Dendritic cell treated with granulocyte-macrophage colony-stimulating factor and Interleukin-4, amounts not matched to agents 40 ng/mL and 50 ng/mL, for 4 days (primary cell): ENCODE measurements around the gene LRBA.
"Not testable (repeated sequence)": the region's sequence is repeated elsewhere in the genome, so short reads cannot be mapped to it uniquely, and the experiment has no call there.

Source experiments
- H3K27ac Mint-ChIP-seq: one replicate; pipeline ENCODE4 v1.8.0; 2022; ENCODE audit warnings: mild to moderate bottlenecking, mixed read lengths
- H3K27me3 Mint-ChIP-seq: one replicate; pipeline ENCODE4 v1.8.0; 2022; ENCODE audit warnings: mild to moderate bottlenecking, mixed read lengths
- H3K36me3 Mint-ChIP-seq: one replicate; pipeline ENCODE4 v1.8.0; 2022; ENCODE audit warnings: low read depth, mixed read lengths
- H3K4me1 Mint-ChIP-seq: one replicate; pipeline ENCODE4 v1.8.0; 2022; ENCODE audit warnings: low read depth, mixed read lengths
- H3K4me3 Mint-ChIP-seq: one replicate; pipeline ENCODE4 v1.8.0; 2022; ENCODE audit warnings: mild to moderate bottlenecking, moderate library complexity, mixed read lengths
- H3K9me3 Mint-ChIP-seq: one replicate; pipeline ENCODE4 v1.8.0; 2022; ENCODE audit warnings: mixed read lengths
- intact Hi-C: fragments of 100-400 bp; cut with micrococcal nuclease; formaldehyde crosslinking; loops from one replicate; pipeline ENCODE4 v1.15.0; 2022

Gene LRBA

GRCh38 chr4:150931796-150932195, 83.3 kb downstream of the LRBA start:
- Mint-ChIP-seq H3K4me3 (no peak overlapping the region), H3K27ac (no peak overlapping the region), H3K27me3 (no peaks in the 10 kb centered on the region), H3K36me3 (no peaks in the 10 kb centered on the region), H3K9me3 (no peaks in the 10 kb centered on the region), H3K4me1 (no peaks in the 10 kb centered on the region)
- intact Hi-C loops, result no loop called here

GRCh38 chr4:150931005-150931404, 84.1 kb downstream of the LRBA start:
- Mint-ChIP-seq H3K36me3 (no peaks in the 10 kb centered on the region), H3K27ac (no peak overlapping the region), H3K4me1 (no peaks in the 10 kb centered on the region), H3K27me3 (no peaks in the 10 kb centered on the region), H3K9me3 (no peaks in the 10 kb centered on the region), H3K4me3 (no peak overlapping the region)
- intact Hi-C loops, result no loop called here

DNA sequence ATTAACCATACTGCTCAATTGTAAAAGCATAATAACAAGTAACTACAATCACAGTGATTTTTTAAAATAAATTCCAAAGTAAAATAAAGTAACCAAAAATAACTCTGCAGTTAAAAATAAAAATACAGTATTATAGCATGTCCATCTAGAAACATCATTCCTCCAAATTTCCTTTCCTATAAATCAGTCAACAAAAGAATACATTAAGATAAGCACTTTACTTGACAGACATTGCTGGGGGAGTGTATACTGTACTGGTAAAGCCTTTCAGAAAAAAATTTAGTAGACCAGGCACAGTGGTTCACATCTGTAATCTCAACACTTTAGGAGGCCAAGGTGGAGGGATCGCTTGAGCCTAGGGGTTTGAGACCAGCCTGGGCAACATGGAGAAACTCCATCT, 91.1 kb downstream of the LRBA start:
- no peaks in the 10 kb centered on the region for H3K27me3 Mint-ChIP-seq
- no peaks in the 10 kb centered on the region for H3K4me1 Mint-ChIP-seq
- intact Hi-C loops, result no loop called here
- H3K9me3 Mint-ChIP-seq, result no peaks in the 10 kb centered on the region
- no peak overlapping the region for H3K4me3 Mint-ChIP-seq
- no peaks in the 10 kb centered on the region for H3K36me3 Mint-ChIP-seq
- H3K27ac Mint-ChIP-seq, result no peak overlapping the region

DNA sequence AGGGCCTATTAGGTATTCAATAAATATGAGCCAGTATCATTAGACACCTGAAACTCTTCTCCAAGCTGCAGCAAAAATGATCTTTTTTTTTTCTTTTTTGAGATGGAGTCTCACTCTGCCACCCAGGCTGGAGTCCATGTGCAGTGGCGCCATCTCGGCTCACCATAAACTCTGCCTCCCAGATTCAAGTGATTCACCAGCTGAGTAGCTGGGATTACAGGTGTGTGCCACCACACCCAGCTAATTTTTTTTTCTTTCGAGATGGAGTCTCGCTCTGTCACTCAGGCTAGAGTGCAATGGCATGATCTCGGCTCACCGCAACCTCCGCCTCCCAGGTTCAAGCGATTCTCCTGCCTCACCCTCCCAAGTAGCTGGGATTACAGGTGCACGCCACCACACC, 93.6 kb downstream of the LRBA start:
- intact Hi-C loops, H3K36me3 Mint-ChIP-seq, H3K27me3 Mint-ChIP-seq, H3K27ac Mint-ChIP-seq, H3K9me3 Mint-ChIP-seq, H3K4me1 Mint-ChIP-seq, H3K4me3 Mint-ChIP-seq: not testable (repeated sequence)

- H3K4me1 Mint-ChIP-seq, H3K36me3 Mint-ChIP-seq, H3K27ac Mint-ChIP-seq, intact Hi-C loops, H3K4me3 Mint-ChIP-seq, H3K27me3 Mint-ChIP-seq, H3K9me3 Mint-ChIP-seq: not testable (repeated sequence)
Measured at GRCh38 chr4:150918562-150918961, 96.5 kb downstream of the LRBA start.

DNA sequence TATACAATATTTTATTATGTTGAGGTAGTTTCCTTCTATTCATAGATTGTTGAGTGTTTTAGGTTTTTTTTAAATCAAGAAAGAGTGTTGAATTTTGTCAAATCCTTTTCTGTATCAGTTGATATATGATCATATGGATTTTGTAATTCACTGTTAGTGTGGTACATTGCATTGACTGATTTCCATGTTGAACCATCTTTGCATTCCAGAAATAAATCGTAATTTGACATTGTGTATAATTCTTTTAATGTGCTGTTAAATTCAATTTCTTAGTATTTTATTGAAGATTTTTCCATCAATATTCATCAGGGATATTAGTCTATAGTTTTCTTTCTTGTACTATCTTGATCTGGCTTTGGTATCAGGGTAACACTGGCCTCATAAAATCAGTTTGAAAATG, 103.8 kb downstream of the LRBA start:
- peaks cover 23% of the 10 kb centered on the region for H3K9me3 Mint-ChIP-seq
- H3K4me3 Mint-ChIP-seq, result no peak overlapping the region
- intact Hi-C loops, result no loop called here
- H3K27ac Mint-ChIP-seq, result no peak overlapping the region
- H3K36me3 Mint-ChIP-seq, result peaks cover 34% of the 10 kb centered on the region
- no peaks in the 10 kb centered on the region for H3K27me3 Mint-ChIP-seq
- no peaks in the 10 kb centered on the region for H3K4me1 Mint-ChIP-seq

DNA sequence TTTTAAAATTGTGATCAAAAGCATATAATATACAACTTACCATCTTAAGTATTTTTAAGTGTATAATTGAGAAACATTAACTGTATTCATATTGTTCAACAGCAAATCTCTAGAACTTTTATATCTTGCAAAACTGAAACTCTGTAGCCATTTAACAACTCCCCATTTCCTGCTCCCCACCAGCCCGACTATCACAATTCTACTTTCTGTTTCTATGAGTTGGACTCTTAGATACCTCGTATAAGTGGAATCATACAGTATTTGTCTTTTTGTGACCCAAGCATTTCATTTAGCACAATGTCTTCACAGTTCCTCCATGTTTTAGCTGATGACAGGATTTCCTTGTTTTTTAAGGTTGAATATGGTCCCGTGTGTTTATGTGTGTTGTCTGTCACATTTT, 106.0 kb downstream of the LRBA start:
- peaks cover 47% of the 10 kb centered on the region for H3K36me3 Mint-ChIP-seq
- H3K4me1 Mint-ChIP-seq, result no peaks in the 10 kb centered on the region
- H3K27me3 Mint-ChIP-seq, result no peaks in the 10 kb centered on the region
- H3K9me3 Mint-ChIP-seq, result peaks cover 23% of the 10 kb centered on the region
- no peak overlapping the region for H3K4me3 Mint-ChIP-seq
- H3K27ac Mint-ChIP-seq, result no peak overlapping the region
- intact Hi-C loops, result no loop called here

GRCh38 chr4:150906987-150907633, 108.0 kb downstream of the LRBA start:
- intact Hi-C loops, result no loop called here
- H3K36me3 Mint-ChIP-seq, result peaks cover 42% of the 10 kb centered on the region
- no peaks in the 10 kb centered on the region for H3K27me3 Mint-ChIP-seq
- H3K27ac Mint-ChIP-seq, result no peak overlapping the region
- H3K4me1 Mint-ChIP-seq, result no peaks in the 10 kb centered on the region
- no peak overlapping the region for H3K4me3 Mint-ChIP-seq
- peaks cover 22% of the 10 kb centered on the region for H3K9me3 Mint-ChIP-seq

DNA sequence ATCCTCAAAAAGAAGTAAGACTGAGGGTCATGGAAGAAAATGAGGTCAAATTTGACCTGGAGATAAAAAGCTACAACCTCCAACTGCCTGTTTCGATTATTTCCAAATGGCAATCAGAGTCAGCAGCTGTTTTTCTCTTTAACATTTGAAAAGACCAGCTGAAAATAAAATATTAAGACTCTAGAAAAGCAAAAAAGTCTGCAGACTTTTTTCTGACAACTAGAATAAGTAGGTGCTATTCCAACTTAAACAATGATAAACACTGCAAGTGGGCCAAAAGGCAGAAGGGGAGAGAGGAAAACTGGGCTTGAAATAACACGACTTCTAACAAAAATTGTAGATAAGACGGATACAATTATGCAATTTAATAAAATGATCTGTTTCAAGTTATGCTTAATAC, 110.4 kb downstream of the LRBA start:
- intact Hi-C loops, result no loop called here
- peaks cover 17% of the 10 kb centered on the region for H3K9me3 Mint-ChIP-seq
- H3K36me3 Mint-ChIP-seq, result peaks cover 41% of the 10 kb centered on the region
- H3K4me3 Mint-ChIP-seq, result no peak overlapping the region
- no peaks in the 10 kb centered on the region for H3K4me1 Mint-ChIP-seq
- H3K27me3 Mint-ChIP-seq, result no peaks in the 10 kb centered on the region
- H3K27ac Mint-ChIP-seq, result no peak overlapping the region

DNA sequence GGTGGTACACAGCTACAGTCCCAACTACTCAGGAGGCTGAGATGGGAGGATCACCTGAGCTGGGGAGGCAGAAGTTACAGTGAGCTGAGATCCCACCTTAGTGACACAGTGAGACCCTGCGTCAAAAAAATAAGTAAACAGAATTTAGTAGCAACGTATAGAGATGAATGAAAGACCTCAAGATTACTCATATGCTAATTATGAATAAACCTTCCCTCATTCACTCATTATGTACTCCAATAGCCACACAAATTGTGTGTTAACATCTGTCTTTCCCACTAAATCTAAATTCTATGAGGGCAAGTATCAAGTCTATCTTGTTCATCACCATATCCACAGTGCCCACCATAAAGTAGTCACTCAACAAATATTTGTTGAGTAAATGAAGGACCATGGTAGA, 111.5 kb downstream of the LRBA start:
- H3K4me1 Mint-ChIP-seq, result no peaks in the 10 kb centered on the region
- H3K9me3 Mint-ChIP-seq, result peaks cover 17% of the 10 kb centered on the region
- no peaks in the 10 kb centered on the region for H3K27me3 Mint-ChIP-seq
- no peak overlapping the region for H3K27ac Mint-ChIP-seq
- no peak overlapping the region for H3K4me3 Mint-ChIP-seq
- intact Hi-C loops, result no loop called here
- H3K36me3 Mint-ChIP-seq, result peaks cover 41% of the 10 kb centered on the region

GRCh38 chr4:150896497-150896896, 118.6 kb downstream of the LRBA start:
- no peaks in the 10 kb centered on the region for H3K9me3 Mint-ChIP-seq
- no peak overlapping the region for H3K4me3 Mint-ChIP-seq
- no peaks in the 10 kb centered on the region for H3K27me3 Mint-ChIP-seq
- no peak overlapping the region for H3K27ac Mint-ChIP-seq
- intact Hi-C loops, result no loop called here
- H3K4me1 Mint-ChIP-seq, result no peaks in the 10 kb centered on the region
- H3K36me3 Mint-ChIP-seq, result peaks cover 11% of the 10 kb centered on the region

DNA sequence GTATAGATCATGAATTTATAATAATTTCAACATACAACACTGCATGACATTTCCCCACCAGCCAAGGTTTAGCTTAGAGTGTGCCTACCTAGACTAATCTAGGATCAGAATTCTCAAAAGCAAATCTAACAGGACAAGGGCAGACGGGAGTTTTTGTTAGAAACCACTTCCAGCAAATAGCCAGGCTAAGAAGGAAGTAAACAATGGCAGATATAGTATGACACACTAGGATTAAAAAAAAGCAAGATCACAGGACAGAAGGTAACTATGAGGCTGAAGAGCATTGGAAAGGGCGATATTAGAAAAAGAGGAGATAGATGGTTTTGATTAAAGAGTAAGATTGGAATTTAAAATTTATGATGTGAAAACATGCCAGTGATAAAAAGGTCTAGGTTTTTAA, 124.8 kb downstream of the LRBA start:
- Mint-ChIP-seq H3K4me1 (no peaks in the 10 kb centered on the region), H3K27me3 (no peaks in the 10 kb centered on the region), H3K27ac (no peak overlapping the region), H3K9me3 (no peaks in the 10 kb centered on the region), H3K36me3 (no peaks in the 10 kb centered on the region), H3K4me3 (no peak overlapping the region)
- intact Hi-C loops, result no loop called here

DNA sequence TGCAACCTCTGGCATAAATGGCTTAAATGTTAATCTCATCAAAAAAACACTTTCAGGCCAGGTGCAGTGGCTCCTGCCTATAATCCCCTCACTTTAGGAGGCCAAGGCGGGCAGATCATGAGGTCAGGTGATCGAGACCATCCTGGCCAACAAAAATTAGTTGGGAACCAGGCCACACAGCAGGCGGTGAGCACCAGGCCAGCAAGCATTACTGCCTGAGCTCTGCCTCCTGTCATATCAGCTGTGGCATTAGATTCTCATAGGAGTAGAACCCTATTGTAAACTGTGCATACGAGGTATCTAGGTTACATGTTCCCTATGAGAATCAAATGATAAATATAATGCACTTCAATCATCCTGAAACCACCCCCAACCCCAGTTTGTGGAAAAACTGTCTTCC, 125.8 kb downstream of the LRBA start:
- Mint-ChIP-seq H3K27ac (no peak overlapping the region), H3K36me3 (no peaks in the 10 kb centered on the region), H3K27me3 (no peaks in the 10 kb centered on the region), H3K4me3 (no peak overlapping the region), H3K9me3 (no peaks in the 10 kb centered on the region), H3K4me1 (no peaks in the 10 kb centered on the region)
- intact Hi-C loops, result no loop called here

- intact Hi-C loops, result no loop called here
- no peak overlapping the region for H3K27ac Mint-ChIP-seq
- no peaks in the 10 kb centered on the region for H3K27me3 Mint-ChIP-seq
- no peaks in the 10 kb centered on the region for H3K4me1 Mint-ChIP-seq
- no peaks in the 10 kb centered on the region for H3K36me3 Mint-ChIP-seq
- H3K4me3 Mint-ChIP-seq, result no peak overlapping the region
- no peaks in the 10 kb centered on the region for H3K9me3 Mint-ChIP-seq
Measured at GRCh38 chr4:150888625-150889024, 126.5 kb downstream of the LRBA start.

GRCh38 chr4:150888217-150888616, 126.9 kb downstream of the LRBA start:
- H3K27ac Mint-ChIP-seq, result no peak overlapping the region
- H3K36me3 Mint-ChIP-seq, result no peaks in the 10 kb centered on the region
- H3K9me3 Mint-ChIP-seq, result no peaks in the 10 kb centered on the region
- no peaks in the 10 kb centered on the region for H3K27me3 Mint-ChIP-seq
- no peak overlapping the region for H3K4me3 Mint-ChIP-seq
- H3K4me1 Mint-ChIP-seq, result no peaks in the 10 kb centered on the region
- intact Hi-C loops, result no loop called here
